OCI-LY3 (cell line): ENCODE results near the gene CAMTA1.

Experiments
- EZH2phosphoT487 ChIP-seq: fragments of 200-600 bp; shearing (Covaris generic); IDR thresholded peaks from 2 replicates; pipeline ENCODE4 v1.6.1; 2018; ENCODE audit warnings: antibody characterized with exemption, mixed run types, low read depth
- TF ChIP-seq, protein P1 (sequence below): fragments of 200-600, 300-600 bp; sonication (generic); IDR thresholded peaks from 2 replicates; pipeline ENCODE4 v1.5.1; 2014; ENCODE audit warnings: antibody characterized with exemption, low read length, low read depth

GRCh38 chr1:6979003-6979613 is 193.9 kb downstream of the CAMTA1 start:
- TF ChIP-seq, protein P1, sequence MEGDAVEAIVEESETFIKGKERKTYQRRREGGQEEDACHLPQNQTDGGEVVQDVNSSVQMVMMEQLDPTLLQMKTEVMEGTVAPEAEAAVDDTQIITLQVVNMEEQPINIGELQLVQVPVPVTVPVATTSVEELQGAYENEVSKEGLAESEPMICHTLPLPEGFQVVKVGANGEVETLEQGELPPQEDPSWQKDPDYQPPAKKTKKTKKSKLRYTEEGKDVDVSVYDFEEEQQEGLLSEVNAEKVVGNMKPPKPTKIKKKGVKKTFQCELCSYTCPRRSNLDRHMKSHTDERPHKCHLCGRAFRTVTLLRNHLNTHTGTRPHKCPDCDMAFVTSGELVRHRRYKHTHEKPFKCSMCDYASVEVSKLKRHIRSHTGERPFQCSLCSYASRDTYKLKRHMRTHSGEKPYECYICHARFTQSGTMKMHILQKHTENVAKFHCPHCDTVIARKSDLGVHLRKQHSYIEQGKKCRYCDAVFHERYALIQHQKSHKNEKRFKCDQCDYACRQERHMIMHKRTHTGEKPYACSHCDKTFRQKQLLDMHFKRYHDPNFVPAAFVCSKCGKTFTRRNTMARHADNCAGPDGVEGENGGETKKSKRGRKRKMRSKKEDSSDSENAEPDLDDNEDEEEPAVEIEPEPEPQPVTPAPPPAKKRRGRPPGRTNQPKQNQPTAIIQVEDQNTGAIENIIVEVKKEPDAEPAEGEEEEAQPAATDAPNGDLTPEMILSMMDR: no peak
- no peak for TF ChIP-seq EZH2phosphoT487
